WERI-Rb-1 (cell line): Measurements from ENCODE around the gene SYNCRIP.
A peak's percentile ranks its signal among the peaks of the same experiment; 100 is the strongest.
"Not testable (repeated sequence)": the region's sequence is repeated elsewhere in the genome, so short reads cannot be mapped to it uniquely, and the experiment has no call there.

Experiments used
- DNase-seq: peaks from one replicate; pipeline ENCODE4 v3.0.0-alpha.2; 2020
- H3K27ac ChIP-seq: fragments of 250-450 bp; sonication (Bioruptor Pico); 2 replicates; pipeline ENCODE4 v1.5.1; 2020; ENCODE audit warnings: mild to moderate bottlenecking, moderate library complexity
- H3K27me3 ChIP-seq: fragments of 250-450 bp; sonication (Bioruptor Pico); 2 replicates; pipeline ENCODE4 v1.5.1; 2021; ENCODE audit warnings: mild to moderate bottlenecking, low read depth, moderate library complexity; ENCODE audit not compliant: insufficient read depth, severe bottlenecking
- H3K36me3 ChIP-seq: fragments of 250-450 bp; sonication (Bioruptor Pico); 2 replicates; pipeline ENCODE4 v1.5.1; 2020; ENCODE audit warnings: mild to moderate bottlenecking, moderate library complexity
- H3K4me3 ChIP-seq: 2 replicates; pipeline ENCODE4 v1.5.1; 2011; ENCODE audit warnings: low read depth, mild to moderate bottlenecking, control low read depth, low read length
- H3K9me3 ChIP-seq: fragments of 250-450 bp; sonication (Bioruptor Pico); 2 replicates; pipeline ENCODE4 v1.5.1; 2021; ENCODE audit warnings: mild to moderate bottlenecking, moderate library complexity; ENCODE audit not compliant: severe bottlenecking
- TF ChIP-seq, protein P1 (sequence below): IDR thresholded peaks from 2 replicates; pipeline ENCODE4 v1.5.1; 2011; ENCODE audit warnings: low read depth, mild to moderate bottlenecking, control low read depth, inconsistent platforms, low read length

SYNCRIP gene

DNA sequence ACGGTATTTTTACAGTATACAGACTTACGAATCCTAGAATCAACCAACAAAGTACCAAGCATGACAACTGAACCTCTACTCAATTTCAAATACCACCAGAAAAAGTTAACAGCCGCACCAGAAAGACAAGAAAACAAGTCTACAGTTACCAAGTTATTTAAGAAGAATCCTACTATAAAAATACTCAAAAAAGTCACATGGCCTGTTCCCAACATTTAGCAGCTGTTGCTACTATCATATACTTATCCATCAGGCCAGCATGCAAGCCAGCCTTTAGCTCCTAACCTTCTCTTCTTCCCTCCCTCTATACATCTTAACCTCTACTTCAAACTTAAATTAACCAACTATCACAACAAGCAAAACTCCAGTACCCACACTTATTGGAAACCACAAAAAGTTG is 1.9 kb downstream of the SYNCRIP start:
- DNase-seq = no peak
- peaks cover 67% of the 10 kb centered on the region for H3K36me3 ChIP-seq
- H3K27me3 ChIP-seq = no peaks in the 10 kb centered on the region
- no peaks in the 10 kb centered on the region for H3K9me3 ChIP-seq
- H3K27ac ChIP-seq = no peak overlapping the region; the same call in 1 of the 2 replicates
- TF ChIP-seq, protein P1, sequence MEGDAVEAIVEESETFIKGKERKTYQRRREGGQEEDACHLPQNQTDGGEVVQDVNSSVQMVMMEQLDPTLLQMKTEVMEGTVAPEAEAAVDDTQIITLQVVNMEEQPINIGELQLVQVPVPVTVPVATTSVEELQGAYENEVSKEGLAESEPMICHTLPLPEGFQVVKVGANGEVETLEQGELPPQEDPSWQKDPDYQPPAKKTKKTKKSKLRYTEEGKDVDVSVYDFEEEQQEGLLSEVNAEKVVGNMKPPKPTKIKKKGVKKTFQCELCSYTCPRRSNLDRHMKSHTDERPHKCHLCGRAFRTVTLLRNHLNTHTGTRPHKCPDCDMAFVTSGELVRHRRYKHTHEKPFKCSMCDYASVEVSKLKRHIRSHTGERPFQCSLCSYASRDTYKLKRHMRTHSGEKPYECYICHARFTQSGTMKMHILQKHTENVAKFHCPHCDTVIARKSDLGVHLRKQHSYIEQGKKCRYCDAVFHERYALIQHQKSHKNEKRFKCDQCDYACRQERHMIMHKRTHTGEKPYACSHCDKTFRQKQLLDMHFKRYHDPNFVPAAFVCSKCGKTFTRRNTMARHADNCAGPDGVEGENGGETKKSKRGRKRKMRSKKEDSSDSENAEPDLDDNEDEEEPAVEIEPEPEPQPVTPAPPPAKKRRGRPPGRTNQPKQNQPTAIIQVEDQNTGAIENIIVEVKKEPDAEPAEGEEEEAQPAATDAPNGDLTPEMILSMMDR = no peak
- H3K4me3 ChIP-seq = peak overlapping the region; percentile 100

DNA sequence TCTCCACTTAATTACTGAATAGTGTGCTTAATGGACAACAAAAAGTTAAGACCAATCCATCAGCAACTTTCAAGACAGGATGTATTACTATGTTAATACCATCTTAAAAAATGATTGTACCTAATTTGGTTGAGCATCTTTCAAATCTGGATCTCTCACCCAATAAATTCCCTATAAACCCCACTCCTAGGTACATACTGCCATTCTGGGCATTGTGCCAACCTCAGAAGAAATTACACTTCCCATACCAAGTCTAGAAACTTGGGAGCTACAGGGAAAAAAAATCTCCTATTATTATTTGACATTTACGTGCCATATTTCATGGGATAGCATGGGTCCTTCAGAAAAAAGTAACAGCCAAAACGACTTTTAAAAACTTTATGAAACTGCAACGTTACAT is 5.1 kb downstream of the SYNCRIP start:
- Histone ChIP-seq H3K36me3 (peaks cover 98% of the 10 kb centered on the region), H3K9me3 (no peaks in the 10 kb centered on the region), H3K27me3 (no peaks in the 10 kb centered on the region), H3K27ac (no peak overlapping the region), H3K4me3 (no peak overlapping the region)
- TF ChIP-seq, protein P1 = no peak
- no peak for DNase-seq

DNA sequence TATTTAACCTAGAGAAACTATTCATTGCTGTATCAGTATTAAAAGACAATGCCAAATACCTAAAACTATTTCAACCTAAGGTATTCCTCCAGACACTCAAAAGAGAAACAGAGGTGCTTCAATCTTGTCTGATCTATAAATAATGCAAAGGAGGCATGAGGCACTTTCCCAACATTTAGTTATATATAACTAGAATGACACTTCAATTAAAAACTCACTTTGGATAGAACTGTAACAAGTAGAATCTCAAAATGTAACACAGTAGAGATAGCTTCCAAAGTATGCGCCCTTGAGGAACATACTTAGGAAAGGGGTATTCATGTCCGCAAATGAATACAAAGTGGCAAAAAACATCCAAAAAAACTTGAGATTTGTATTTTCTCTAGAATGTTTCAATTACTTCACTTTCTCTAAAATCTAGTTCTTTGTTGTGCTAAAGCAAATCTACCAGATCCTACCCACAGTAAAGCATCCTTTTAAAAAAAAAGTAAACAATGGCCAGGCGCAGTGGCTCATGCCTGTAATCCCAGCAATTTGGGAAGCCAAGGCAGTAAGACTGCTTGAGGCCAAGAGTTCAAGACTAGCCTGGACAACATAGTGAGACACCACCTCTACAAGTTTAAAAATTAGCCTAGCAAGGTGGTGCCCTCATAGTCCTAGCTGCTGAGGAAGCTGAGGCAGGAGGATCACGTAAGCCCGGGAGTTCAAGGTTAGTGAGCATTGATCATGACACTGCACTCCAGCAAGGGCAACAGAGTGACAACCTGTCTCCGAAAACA is 10.3 kb downstream of the SYNCRIP start:
- no peak overlapping the region for H3K27ac ChIP-seq
- H3K9me3 ChIP-seq = no peaks in the 10 kb centered on the region
- no peak overlapping the region for H3K4me3 ChIP-seq
- DNase-seq = no peak
- H3K27me3 ChIP-seq = no peaks in the 10 kb centered on the region
- peaks cover 98% of the 10 kb centered on the region for H3K36me3 ChIP-seq
- TF ChIP-seq, protein P1 = no peak

DNA sequence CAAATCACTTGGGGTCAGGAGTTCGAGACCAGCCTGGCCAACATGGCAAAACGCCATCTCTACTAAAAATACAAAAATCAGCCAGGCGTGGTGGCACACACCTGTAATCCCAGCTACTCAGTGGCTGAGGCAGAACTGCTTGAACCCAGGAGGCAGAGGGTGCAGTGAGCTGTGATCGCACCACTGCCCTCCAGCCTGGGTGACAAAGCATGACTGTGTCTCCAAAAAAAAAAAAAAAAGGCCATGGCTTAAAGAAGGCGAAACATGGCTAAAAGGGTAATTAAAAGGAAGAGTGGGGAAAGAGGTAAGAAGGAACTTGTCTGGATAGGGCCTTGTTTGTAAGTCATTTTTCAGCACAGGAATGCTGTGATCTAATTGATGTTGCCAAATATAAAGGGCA is 11.6 kb downstream of the SYNCRIP start:
- not testable (repeated sequence) for H3K4me3 ChIP-seq, H3K9me3 ChIP-seq, H3K27me3 ChIP-seq, H3K27ac ChIP-seq, DNase-seq
- peaks cover 98% of the 10 kb centered on the region for H3K36me3 ChIP-seq

DNA sequence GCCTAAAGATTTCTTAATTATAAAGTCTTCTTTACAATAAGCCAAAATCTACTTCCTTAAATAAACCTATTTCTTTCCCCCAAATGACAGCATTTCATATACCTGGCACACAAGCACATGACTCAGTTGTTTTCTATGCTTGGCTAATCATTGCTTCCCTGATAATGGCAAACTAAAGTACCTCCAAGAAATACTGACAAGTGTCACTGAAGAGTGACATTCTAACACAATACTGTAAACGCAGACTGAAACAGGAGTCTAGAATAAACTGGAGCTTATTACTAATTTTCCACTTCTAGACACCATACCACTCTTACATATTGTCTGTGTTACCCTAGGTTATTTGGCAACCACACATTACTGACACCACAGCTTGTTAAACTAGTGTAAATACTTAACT is 14.3 kb downstream of the SYNCRIP start:
- Histone ChIP-seq H3K27ac (no peak overlapping the region), H3K36me3 (peaks cover 95% of the 10 kb centered on the region), H3K27me3 (no peaks in the 10 kb centered on the region), H3K9me3 (no peaks in the 10 kb centered on the region), H3K4me3 (no peak overlapping the region)
- DNase-seq = no peak
- TF ChIP-seq, protein P1 = no peak

DNA sequence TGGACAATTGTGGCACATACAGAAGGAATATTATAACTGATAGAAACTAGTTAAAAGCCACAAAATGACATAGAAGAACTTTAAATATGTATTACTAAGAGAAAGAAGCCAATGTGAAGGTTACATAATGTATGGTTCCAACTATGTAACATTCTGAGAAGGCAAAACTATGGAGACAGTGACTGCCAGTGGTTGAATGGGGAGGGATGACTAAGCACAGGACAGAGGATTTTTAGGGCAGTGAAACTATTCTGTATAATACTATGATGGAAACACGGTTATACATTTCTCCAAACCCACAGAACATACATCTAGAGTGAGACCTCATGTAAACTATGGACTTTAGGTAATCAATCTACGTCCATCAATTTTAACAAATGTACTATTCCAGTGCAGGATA is 22.4 kb downstream of the SYNCRIP start:
- TF ChIP-seq, protein P1 = no peak
- peaks cover 94% of the 10 kb centered on the region for H3K36me3 ChIP-seq
- no peak overlapping the region for H3K27ac ChIP-seq
- H3K27me3 ChIP-seq = no peaks in the 10 kb centered on the region
- H3K9me3 ChIP-seq = no peaks in the 10 kb centered on the region
- H3K4me3 ChIP-seq = no peak overlapping the region
- no peak for DNase-seq
